ENCODE results near the gene KCNN2.
A peak's percentile ranks its signal among the peaks of the same experiment; 100 is the strongest.

Gene KCNN2

DNA sequence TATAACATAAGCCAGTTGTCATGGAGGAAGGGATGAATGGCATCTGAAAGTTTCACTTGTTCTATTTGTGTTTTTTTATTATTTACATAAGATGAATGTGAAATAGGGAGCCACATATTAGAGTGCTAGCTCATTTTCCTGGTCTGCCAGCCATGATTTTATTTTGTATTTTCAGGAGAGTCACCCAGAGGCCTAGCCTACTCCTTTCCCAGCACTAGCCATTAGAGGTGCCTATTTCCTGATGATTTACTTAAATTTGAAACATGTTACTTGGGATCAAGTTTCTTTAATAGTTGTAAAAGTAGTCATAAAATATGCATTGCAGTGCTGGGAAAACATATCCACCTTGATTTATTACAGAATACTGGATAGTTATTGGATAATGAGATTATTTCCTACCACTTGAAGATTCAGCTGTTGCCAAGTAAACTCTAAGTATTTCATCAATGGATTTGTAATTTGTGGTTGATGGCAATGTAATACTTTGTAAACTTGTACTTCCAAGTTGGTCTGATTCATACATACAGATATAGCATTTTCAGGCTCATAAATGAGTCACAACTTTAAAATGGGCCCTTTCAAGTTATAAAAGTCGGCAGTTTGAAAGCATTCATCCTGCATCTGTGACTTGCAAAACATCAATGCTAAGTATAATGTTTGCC is 50.8 kb downstream of the KCNN2 start:
- DNase-seq (ENCODE audit: low spot score), result no peak
- in situ Hi-C loops (cut with MboI; ENCODE audit: low pct_unique_long_range_greater_than_20kb, low sequenced_read_pairs, unreplicated experiment), result no loop called here
- no peak for TF ChIP-seq CTCF (IDR thresholded peaks at IDR 0.05; ENCODE audit: extremely low read depth, insufficient read depth, missing control alignments)

DNA sequence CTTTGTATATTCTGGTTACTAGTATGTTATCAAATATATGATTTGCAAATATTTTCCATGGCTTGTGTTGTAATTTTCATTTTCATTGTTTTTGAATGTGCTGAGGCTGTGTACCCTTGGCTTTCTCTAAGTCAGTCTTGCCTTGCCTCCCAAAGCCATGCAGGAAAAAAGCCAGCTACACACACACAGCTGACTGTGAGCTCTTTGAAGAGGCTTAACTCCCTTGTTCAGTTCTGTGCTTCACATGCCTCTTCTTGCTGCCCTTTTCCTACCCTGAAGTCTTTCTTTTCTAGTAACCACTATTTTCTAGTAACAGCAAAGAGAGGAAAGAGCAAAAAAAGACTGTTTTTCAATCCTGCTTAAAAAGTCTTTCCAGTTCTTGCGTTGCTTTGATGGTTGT is 53.9 kb downstream of the KCNN2 start:
- in situ Hi-C loops (cut with MboI; ENCODE audit: low pct_unique_long_range_greater_than_20kb, low sequenced_read_pairs, unreplicated experiment), result no loop called here
- DNase-seq (ENCODE audit: low spot score), result no peak
- TF ChIP-seq CTCF (IDR thresholded peaks at IDR 0.05; ENCODE audit: extremely low read depth, insufficient read depth, missing control alignments), result no peak

DNA sequence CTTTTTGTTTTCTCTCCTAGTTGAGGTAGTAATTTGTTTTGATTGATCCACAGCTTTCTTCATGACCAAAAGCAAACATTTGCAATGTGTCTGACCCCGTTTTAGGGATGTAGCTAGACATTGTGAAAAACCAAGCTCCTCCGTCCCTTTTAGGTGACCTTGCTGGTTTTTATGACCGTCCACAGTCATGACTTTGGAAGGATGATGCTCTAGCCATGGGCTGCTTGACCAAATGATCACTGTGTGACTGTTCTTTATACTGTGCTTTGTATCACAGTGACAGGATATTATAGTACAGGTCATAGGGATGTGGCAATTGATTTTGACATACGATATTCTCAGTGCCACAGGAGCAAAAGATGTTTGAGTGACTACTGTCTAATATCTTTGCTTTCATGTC is 54.4 kb downstream of the KCNN2 start:
- no peak for TF ChIP-seq CTCF (IDR thresholded peaks at IDR 0.05; ENCODE audit: extremely low read depth, insufficient read depth, missing control alignments)
- in situ Hi-C loops (cut with MboI; ENCODE audit: low pct_unique_long_range_greater_than_20kb, low sequenced_read_pairs, unreplicated experiment), result no loop called here
- DNase-seq (ENCODE audit: low spot score), result no peak

DNA sequence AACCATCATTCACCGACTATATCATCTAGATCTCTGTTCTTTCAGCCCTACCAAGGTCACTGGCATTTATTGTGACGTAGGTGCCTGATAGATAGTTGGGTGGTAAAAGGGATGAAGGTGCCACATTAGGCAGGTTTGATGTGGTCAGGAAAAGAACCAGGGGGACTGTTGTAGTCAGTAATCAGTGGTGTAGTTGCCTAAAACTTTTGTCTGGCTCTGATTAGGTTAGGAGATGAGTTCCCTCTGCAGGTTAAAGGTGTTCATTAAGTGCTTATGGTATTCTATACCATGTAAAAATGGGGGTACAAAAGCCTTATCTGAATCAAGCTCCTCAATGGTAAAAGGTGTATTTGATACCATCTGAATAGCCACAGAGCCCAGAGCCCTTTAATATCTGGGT is 55.6 kb downstream of the KCNN2 start:
- TF ChIP-seq CTCF (IDR thresholded peaks at IDR 0.05; ENCODE audit: extremely low read depth, insufficient read depth, missing control alignments), result no peak
- in situ Hi-C loops (cut with MboI; ENCODE audit: low pct_unique_long_range_greater_than_20kb, low sequenced_read_pairs, unreplicated experiment), result no loop called here
- no peak for DNase-seq (ENCODE audit: low spot score)

- in situ Hi-C loops (cut with MboI; ENCODE audit: low pct_unique_long_range_greater_than_20kb, low sequenced_read_pairs, unreplicated experiment), result no loop called here
- TF ChIP-seq CTCF (IDR thresholded peaks at IDR 0.05; ENCODE audit: extremely low read depth, insufficient read depth, missing control alignments), result no peak
- peak; percentile 16 for DNase-seq (ENCODE audit: low spot score)
These were observed 56.6 kb downstream of the KCNN2 start for GRCh38 chr5:114418176-114419066.

DNA sequence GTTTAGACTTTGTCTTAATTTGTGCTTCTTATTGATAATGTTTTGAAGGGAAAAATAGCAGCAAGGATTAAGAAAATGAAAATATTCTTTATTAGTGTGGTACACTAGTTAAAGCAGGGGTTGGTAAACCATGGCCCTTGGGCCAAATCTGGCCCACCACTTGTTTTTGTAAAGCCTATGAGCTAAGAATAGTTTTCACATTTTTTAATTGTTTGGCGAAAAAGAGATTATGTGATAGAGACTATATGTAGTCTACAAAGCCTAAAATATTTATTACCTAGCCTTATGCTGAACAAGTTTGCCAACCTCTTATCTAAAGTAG is 57.2 kb downstream of the KCNN2 start:
- DNase-seq (ENCODE audit: low spot score), result no peak
- TF ChIP-seq CTCF (IDR thresholded peaks at IDR 0.05; ENCODE audit: extremely low read depth, insufficient read depth, missing control alignments), result no peak
- in situ Hi-C loops (cut with MboI; ENCODE audit: low pct_unique_long_range_greater_than_20kb, low sequenced_read_pairs, unreplicated experiment), result no loop called here
